K562 (cell line): ENCODE measurements around the gene SLC26A6. TPM values are rescaled to one million over a fixed set of nuclear protein-coding genes. Genes with fewer than 3 reads are reported as not detected.
A peak's percentile ranks its signal among the peaks of the same experiment; 100 is the strongest.

ENCODE experiments used
- CBX1 ChIP-seq: sonication (generic); IDR thresholded peaks from 2 replicates; pipeline ENCODE4 v1.6.1; 2016; ENCODE audit warnings: antibody characterized with exemption, low read depth, mild to moderate bottlenecking
- CBX3 ChIP-seq, 2 experiments: IDR thresholded peaks; 1 replicate in 1 of 2; 2 replicates in 1 of 2; pipeline ENCODE4 v1.6.1; 2012; ENCODE audit warnings: inconsistent platforms in 2 of 2, low read length in 2 of 2, borderline replicate concordance in 1 of 2, control low read depth in 1 of 2
- CREM ChIP-seq: IDR thresholded peaks from 2 replicates; pipeline ENCODE4 v1.6.1; 2014; ENCODE audit warnings: antibody characterized with exemption, low read depth
- CTCFL ChIP-seq: IDR thresholded peaks from 2 replicates; pipeline ENCODE4 v1.6.1; 2011; ENCODE audit warnings: borderline replicate concordance, low read depth, mild to moderate bottlenecking, moderate library complexity, low read length; ENCODE audit not compliant: insufficient read depth, poor library complexity, severe bottlenecking
- ETV5 ChIP-seq: sonication (generic); formaldehyde crosslinking; IDR thresholded peaks from 2 replicates; pipeline ENCODE4 v1.4.0; 2020; ENCODE audit warnings: low read depth, mild to moderate bottlenecking, missing genetic modification reagents
- FOSL1 ChIP-seq: fragments of 200-800 bp; sonication (Bioruptor generic); conservative IDR thresholded peaks from 2 replicates; pipeline ENCODE4 v1.6.1; 2016; ENCODE audit warnings: missing genetic modification characterization, missing compliant biosample characterization
- GATAD2B ChIP-seq: fragments of 450-650 bp; IDR thresholded peaks from 2 replicates; pipeline ENCODE4 v1.6.1; 2017; ENCODE audit warnings: mild to moderate bottlenecking, borderline replicate concordance
- MEF2D ChIP-seq: conservative IDR thresholded peaks from 2 replicates; pipeline ENCODE4 v1.6.1; 2016; ENCODE audit warnings: low read depth, missing genetic modification characterization, missing compliant biosample characterization
- RBM25 ChIP-seq: fragments of 200-400 bp; formaldehyde crosslinking; IDR thresholded peaks from 2 replicates; pipeline ENCODE4 v1.6.1; 2018; ENCODE audit warnings: low read length, low read depth, moderate library complexity; ENCODE audit not compliant: severe bottlenecking
- SNAPC5 ChIP-seq: fragments of 250-450 bp; sonication (Bioruptor Pico); IDR thresholded peaks from 2 replicates; pipeline ENCODE4 v1.8.0; 2021; ENCODE audit warnings: moderate library complexity, mild to moderate bottlenecking, inconsistent platforms
- SREBF1 ChIP-seq: fragments of 150-350 bp; IDR thresholded peaks from 2 replicates; pipeline ENCODE4 v1.6.1; 2014; ENCODE audit warnings: antibody characterized with exemption, low read depth, low read length, borderline replicate concordance
- TFE3 ChIP-seq: fragments of 450-650 bp; formaldehyde crosslinking; IDR thresholded peaks from 2 replicates; pipeline ENCODE4 v1.4.0; 2020; ENCODE audit warnings: mild to moderate bottlenecking, mixed read lengths
- THAP12 ChIP-seq: fragments of 250-450 bp; sonication (Bioruptor Pico); IDR thresholded peaks from 2 replicates; pipeline ENCODE4 v1.9.0; 2021; ENCODE audit warnings: mild to moderate bottlenecking, inconsistent platforms
- THRA ChIP-seq: fragments of 450-650 bp; IDR thresholded peaks from 2 replicates; pipeline ENCODE4 v1.6.1; 2017; ENCODE audit warnings: mild to moderate bottlenecking, moderate library complexity
- WHSC1 ChIP-seq: IDR thresholded peaks from one replicate; pipeline ENCODE4 v1.6.1; 2012; ENCODE audit warnings: low read length, control low read depth, inconsistent platforms
- ZNF133 ChIP-seq: fragments of 250-450 bp; sonication (Bioruptor Pico); IDR thresholded peaks from 2 replicates; pipeline ENCODE4 v1.4.0; 2020; ENCODE audit warnings: mild to moderate bottlenecking
- ZNF232 ChIP-seq: sonication (generic); formaldehyde crosslinking; IDR thresholded peaks from 2 replicates; pipeline ENCODE4 v1.8.0; 2022; ENCODE audit warnings: mild to moderate bottlenecking, missing genetic modification reagents
- ZNF395 ChIP-seq: fragments of 200-800 bp; sonication (Bioruptor generic); IDR thresholded peaks from 2 replicates; pipeline ENCODE4 v1.6.1; 2017; ENCODE audit warnings: missing genetic modification characterization, missing compliant biosample characterization
- ZNF57 ChIP-seq: fragments of 450-650 bp; formaldehyde crosslinking; IDR thresholded peaks from 2 replicates; pipeline ENCODE4 v1.4.0; 2020; ENCODE audit warnings: mild to moderate bottlenecking, moderate library complexity
- polyA plus RNA-seq, 8 experiments: library from polyadenylated mRNA; depleted of rRNA in 4 of 8; stranded (reverse) in 5 of 8; unstranded in 3 of 8; fragments of >200 nt; fragmentation: Nextera tagmentation in 2 of 8; fragmentation: Illumina TruSeq in 1 of 8; extraction: Ambion mirVana in 2 of 8; extraction: Trizol in 1 of 8; gene quantifications; 2 replicates each; pipeline versions ENCODE4 v1.2.1 to v1.2.3, GENCODE V29; 2011 to 2014; ENCODE audit warnings: inconsistent platforms in 1 of 8, missing spikeins in 1 of 8
- total RNA-seq, 7 experiments: library from RNA; depleted of rRNA in 6 of 7; stranded (reverse); fragments of >200 nt in 6 of 7; fragmentation: Illumina TruSeq in 2 of 7; extraction: Trizol in 2 of 7; gene quantifications; 2 replicates each; pipeline versions ENCODE4 v1.2.1 to v1.2.3, GENCODE V29; 2011 to 2021; ENCODE audit warnings: low replicate concordance in 1 of 7

Gene SLC26A6
- total and polyA plus RNA-seq, 9 of the 15 experiments (the other 6 are each of a cell fraction or from before 2014, with no cell fraction given) = 2.1 to 27.2 (median 14.8) TPM

- peak; percentile 95 for TF ChIP-seq ETV5 (CRISPR knock-in tag)
- TF ChIP-seq ZNF232 (CRISPR knock-in tag) = peak; percentile 99
- peak; percentile 88 for TF ChIP-seq CREM
- TF ChIP-seq CBX1 = no peak
- no peak for TF ChIP-seq ZNF57 (CRISPR knock-in tag)
- TF ChIP-seq CBX3 (IDR thresholded peaks at IDR 0.05; ENCODE audit: borderline replicate concordance in 1 of 2, low read length in 2 of 2) = 0 out of 3 replicates have a peak, but pooled peaks of 1 of the 2 experiments have one; percentile 51
- TF ChIP-seq SNAPC5 = no peak
- no peak for TF ChIP-seq GATAD2B
- TF ChIP-seq ZNF395 (CRISPR knock-in tag) = peak; percentile 97
- TF ChIP-seq ZNF133 = no peak
- no peak for TF ChIP-seq CTCFL
- no peak for TF ChIP-seq WHSC1
- no peak for TF ChIP-seq FOSL1
- TF ChIP-seq THAP12 (CRISPR knock-in tag) = no peak
- TF ChIP-seq TFE3 = no peak
- TF ChIP-seq THRA = no peak
- TF ChIP-seq RBM25 = no peak
- TF ChIP-seq MEF2D (tag) = no peak
- peak; percentile 81; the same call in 1 of the 2 replicates for TF ChIP-seq SREBF1
Observed at GRCh38 chr3:48661501-48662144, 26.4 kb upstream of the SLC26A6 start (continued).
